Uterus (tissue), 2 donors: Measurements from ENCODE around the gene VPS26B.

ENCODE experiments used
- CTCF ChIP-seq, 4 experiments: fragments of 200-600 bp in 2 of 4; fragments of 450-650 bp in 2 of 4; sonication (generic) in 2 of 4; IDR thresholded peaks; one replicate each; pipeline ENCODE4 v1.5.1; 2016 to 2019; ENCODE audit warnings: antibody characterized with exemption in 4 of 4, mild to moderate bottlenecking in 2 of 4, moderate library complexity in 1 of 4
- POLR2A ChIP-seq, 2 donors: fragments of 450-650 bp; IDR thresholded peaks; one replicate each; pipeline ENCODE4 v1.6.1; 2016; ENCODE audit warnings: antibody characterized with exemption in 2 of 2, mild to moderate bottlenecking in 1 of 2, moderate library complexity in 1 of 2

- TF ChIP-seq CTCF (IDR thresholded peaks at IDR 0.05) = no peak
- TF ChIP-seq POLR2A (IDR thresholded peaks at IDR 0.05) = no peak
Measured at GRCh38 chr11:134293119-134294113, 68.9 kb downstream of the VPS26B start.
